ENCODE data around the gene DENND5A.

Gene DENND5A

GRCh38 chr11:9208726-9209501, 56.2 kb downstream of the DENND5A start:
- Histone ChIP-seq H3K4me1 (no peaks in the 10 kb centered on the region), H3K27me3 (no peaks in the 10 kb centered on the region), H3K9me3 (no peaks in the 10 kb centered on the region), H3K36me3 (peaks cover under 1% of the 10 kb centered on the region; the same call in 1 of the 2 replicates), H3K4me3 (ENCODE audit: low read depth, low read length) (no peak overlapping the region)
- TF ChIP-seq, protein P1, sequence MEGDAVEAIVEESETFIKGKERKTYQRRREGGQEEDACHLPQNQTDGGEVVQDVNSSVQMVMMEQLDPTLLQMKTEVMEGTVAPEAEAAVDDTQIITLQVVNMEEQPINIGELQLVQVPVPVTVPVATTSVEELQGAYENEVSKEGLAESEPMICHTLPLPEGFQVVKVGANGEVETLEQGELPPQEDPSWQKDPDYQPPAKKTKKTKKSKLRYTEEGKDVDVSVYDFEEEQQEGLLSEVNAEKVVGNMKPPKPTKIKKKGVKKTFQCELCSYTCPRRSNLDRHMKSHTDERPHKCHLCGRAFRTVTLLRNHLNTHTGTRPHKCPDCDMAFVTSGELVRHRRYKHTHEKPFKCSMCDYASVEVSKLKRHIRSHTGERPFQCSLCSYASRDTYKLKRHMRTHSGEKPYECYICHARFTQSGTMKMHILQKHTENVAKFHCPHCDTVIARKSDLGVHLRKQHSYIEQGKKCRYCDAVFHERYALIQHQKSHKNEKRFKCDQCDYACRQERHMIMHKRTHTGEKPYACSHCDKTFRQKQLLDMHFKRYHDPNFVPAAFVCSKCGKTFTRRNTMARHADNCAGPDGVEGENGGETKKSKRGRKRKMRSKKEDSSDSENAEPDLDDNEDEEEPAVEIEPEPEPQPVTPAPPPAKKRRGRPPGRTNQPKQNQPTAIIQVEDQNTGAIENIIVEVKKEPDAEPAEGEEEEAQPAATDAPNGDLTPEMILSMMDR (IDR thresholded peaks at IDR 0.05; ENCODE audit: low read depth, low read length) = no peak
- no peak for DNase-seq

GRCh38 chr11:9207229-9207628, 57.9 kb downstream of the DENND5A start:
- H3K36me3 ChIP-seq = peaks cover 7% of the 10 kb centered on the region; the same call in 1 of the 2 replicates
- H3K27me3 ChIP-seq = no peaks in the 10 kb centered on the region
- DNase-seq = no peak
- no peaks in the 10 kb centered on the region for H3K4me1 ChIP-seq
- H3K4me3 ChIP-seq (ENCODE audit: low read depth, low read length) = no peak overlapping the region
- H3K9me3 ChIP-seq = no peaks in the 10 kb centered on the region
- TF ChIP-seq, protein P1 (IDR thresholded peaks at IDR 0.05; ENCODE audit: low read depth, low read length) = no peak

GRCh38 chr11:9206496-9206895, 58.7 kb downstream of the DENND5A start:
- Histone ChIP-seq H3K4me1 (no peaks in the 10 kb centered on the region), H3K9me3 (no peaks in the 10 kb centered on the region), H3K27me3 (no peaks in the 10 kb centered on the region), H3K36me3 (peaks cover 7% of the 10 kb centered on the region; the same call in 1 of the 2 replicates), H3K4me3 (ENCODE audit: low read depth, low read length) (no peak overlapping the region)
- TF ChIP-seq, protein P1 (IDR thresholded peaks at IDR 0.05; ENCODE audit: low read depth, low read length) = no peak
- DNase-seq = no peak

DNA sequence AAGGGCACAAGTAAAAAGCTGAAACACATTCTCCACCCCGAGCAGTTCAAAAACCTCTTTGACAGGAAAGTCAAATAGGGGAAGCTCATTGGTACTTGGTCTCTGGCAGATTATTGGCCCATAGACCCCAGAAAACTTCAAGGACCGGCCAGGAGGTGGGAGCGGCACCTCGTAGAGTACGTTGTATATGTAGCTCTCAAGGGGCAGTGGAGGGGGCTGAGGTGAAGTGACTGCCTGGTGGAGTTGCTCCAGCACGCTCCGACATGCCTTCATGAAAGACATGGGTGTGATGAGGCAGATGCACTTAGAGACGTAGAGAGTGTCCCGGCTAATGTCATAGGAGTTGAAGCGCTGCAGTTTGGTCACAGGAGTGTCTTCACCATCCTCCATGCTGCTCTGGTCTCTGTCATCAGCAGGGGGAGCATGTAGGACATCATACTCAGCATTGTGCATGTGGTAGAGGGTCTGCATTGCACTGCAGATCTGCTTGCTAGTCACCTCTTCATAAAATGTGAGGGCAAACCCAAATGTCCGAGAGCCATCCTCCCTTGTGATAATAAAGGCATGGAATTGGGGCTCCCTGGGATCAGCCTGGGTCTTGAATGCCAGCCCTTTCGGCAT, 61.3 kb downstream of the DENND5A start:
- H3K9me3 ChIP-seq = no peaks in the 10 kb centered on the region
- H3K4me3 ChIP-seq (ENCODE audit: low read depth, low read length) = no peak overlapping the region
- peaks cover 7% of the 10 kb centered on the region; the same call in 1 of the 2 replicates for H3K36me3 ChIP-seq
- H3K4me1 ChIP-seq = no peaks in the 10 kb centered on the region
- no peaks in the 10 kb centered on the region for H3K27me3 ChIP-seq
- TF ChIP-seq, protein P1 (IDR thresholded peaks at IDR 0.05; ENCODE audit: low read depth, low read length) = peak; percentile 35
- DNase-seq = no peak

GRCh38 chr11:9201372-9202162, 63.6 kb downstream of the DENND5A start:
- no peaks in the 10 kb centered on the region for H3K9me3 ChIP-seq
- H3K27me3 ChIP-seq = no peaks in the 10 kb centered on the region
- H3K4me1 ChIP-seq = no peaks in the 10 kb centered on the region
- no peak for DNase-seq
- H3K4me3 ChIP-seq (ENCODE audit: low read depth, low read length) = no peak overlapping the region
- TF ChIP-seq, protein P1 (IDR thresholded peaks at IDR 0.05; ENCODE audit: low read depth, low read length) = no peak
- H3K36me3 ChIP-seq = peaks cover 7% of the 10 kb centered on the region; the same call in 1 of the 2 replicates
